Measurements from ENCODE around the gene SLC25A21. TPM values are rescaled to one million over a fixed set of nuclear protein-coding genes. Genes with fewer than 3 reads are reported as not detected.

The SLC25A21 gene
- total RNA-seq, 2 donors from 2014 or later = 1.2 TPM; not detected in 1

DNA sequence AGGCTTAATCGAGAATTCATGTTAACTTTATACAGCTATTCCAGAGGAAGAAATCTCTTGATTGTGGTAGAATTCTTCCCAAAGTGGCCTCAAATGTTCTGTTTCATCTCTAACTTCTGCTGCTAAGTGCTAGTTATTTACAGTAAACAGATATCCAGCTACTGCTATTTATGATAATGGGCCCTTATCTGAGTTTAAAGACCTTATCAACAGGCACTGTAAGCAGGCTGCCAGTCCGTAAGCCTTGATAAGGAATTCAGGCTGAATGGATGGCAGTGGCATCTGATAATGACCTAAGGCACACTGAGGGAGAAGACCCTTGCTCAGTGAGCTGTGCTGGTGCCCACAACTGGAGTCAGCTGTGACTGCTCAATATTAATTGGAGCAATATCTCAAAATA, 451.7 kb downstream of the SLC25A21 start:
- H3K27ac ChIP-seq = no peak overlapping the region
- H3K36me3 ChIP-seq = no peaks in the 10 kb centered on the region
- TF ChIP-seq, protein P1, sequence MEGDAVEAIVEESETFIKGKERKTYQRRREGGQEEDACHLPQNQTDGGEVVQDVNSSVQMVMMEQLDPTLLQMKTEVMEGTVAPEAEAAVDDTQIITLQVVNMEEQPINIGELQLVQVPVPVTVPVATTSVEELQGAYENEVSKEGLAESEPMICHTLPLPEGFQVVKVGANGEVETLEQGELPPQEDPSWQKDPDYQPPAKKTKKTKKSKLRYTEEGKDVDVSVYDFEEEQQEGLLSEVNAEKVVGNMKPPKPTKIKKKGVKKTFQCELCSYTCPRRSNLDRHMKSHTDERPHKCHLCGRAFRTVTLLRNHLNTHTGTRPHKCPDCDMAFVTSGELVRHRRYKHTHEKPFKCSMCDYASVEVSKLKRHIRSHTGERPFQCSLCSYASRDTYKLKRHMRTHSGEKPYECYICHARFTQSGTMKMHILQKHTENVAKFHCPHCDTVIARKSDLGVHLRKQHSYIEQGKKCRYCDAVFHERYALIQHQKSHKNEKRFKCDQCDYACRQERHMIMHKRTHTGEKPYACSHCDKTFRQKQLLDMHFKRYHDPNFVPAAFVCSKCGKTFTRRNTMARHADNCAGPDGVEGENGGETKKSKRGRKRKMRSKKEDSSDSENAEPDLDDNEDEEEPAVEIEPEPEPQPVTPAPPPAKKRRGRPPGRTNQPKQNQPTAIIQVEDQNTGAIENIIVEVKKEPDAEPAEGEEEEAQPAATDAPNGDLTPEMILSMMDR (IDR thresholded peaks at IDR 0.05) = no peak
- H3K4me1 ChIP-seq (ENCODE audit: control insufficient read depth in 1 of 2, low read depth in 2 of 2) = no peaks in the 10 kb centered on the region
- no peaks in the 10 kb centered on the region for H3K9me3 ChIP-seq
- ATAC-seq (ENCODE audit: insufficient number of reproducible peaks, low FRiP score, low read depth) (no peak), DNase-seq (ENCODE audit: low spot score) (no peak)
- H3K4me3 ChIP-seq = no peak overlapping the region
- H3K27me3 ChIP-seq (replicated peaks; ENCODE audit: insufficient read depth) = no peaks in the 10 kb centered on the region

DNA sequence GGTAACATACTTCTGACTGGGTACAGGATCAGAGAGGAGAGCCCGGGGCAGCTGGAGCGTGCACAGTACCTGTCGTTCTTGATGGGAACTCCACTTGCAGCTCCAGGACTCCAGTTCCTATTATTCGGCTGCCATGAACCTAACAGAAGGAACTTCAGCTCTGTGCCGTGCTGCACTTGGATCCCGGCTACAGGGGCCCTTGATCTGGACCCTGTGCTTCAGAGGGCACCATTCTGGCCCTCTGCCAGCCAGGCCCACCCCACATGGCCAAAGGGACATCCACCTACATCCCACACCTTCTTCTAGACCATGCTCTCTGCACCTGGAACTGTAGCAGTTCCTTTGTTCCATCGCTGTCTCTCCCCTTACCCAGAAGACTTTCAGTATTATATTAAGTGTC, 452.6 kb downstream of the SLC25A21 start:
- Histone ChIP-seq H3K4me1 (ENCODE audit: control insufficient read depth in 1 of 2, low read depth in 2 of 2) (no peaks in the 10 kb centered on the region), H3K27me3 (replicated peaks; ENCODE audit: insufficient read depth) (no peaks in the 10 kb centered on the region), H3K36me3 (no peaks in the 10 kb centered on the region), H3K27ac (no peak overlapping the region), H3K4me3 (no peak overlapping the region), H3K9me3 (no peaks in the 10 kb centered on the region)
- ATAC-seq (ENCODE audit: insufficient number of reproducible peaks, low FRiP score, low read depth) = no peak
- TF ChIP-seq, protein P1 (IDR thresholded peaks at IDR 0.05) = no peak
- DNase-seq (ENCODE audit: low spot score) = no peak

DNA sequence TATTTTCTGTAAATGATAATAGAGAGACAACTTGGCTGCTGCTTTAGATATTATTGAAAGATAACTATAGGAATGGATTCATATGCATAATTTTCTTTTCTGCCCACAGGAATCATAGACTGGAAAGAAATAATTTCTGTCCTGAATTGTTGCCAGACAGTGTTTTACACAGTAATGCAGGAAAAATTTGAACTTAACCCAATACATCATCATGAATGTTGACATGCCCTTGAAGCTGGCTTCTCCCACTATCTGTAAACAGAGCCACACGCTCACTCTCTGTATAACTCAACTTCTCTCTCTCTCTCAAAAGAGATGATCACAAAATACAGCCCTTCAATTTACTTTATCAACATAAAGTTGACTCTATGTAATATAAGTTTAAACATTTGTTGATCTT, 454.2 kb downstream of the SLC25A21 start:
- ATAC-seq (ENCODE audit: insufficient number of reproducible peaks, low FRiP score, low read depth) (no peak), DNase-seq (ENCODE audit: low spot score) (no peak)
- TF ChIP-seq, protein P1 (IDR thresholded peaks at IDR 0.05) = no peak
- Histone ChIP-seq H3K27me3 (replicated peaks; ENCODE audit: insufficient read depth) (no peaks in the 10 kb centered on the region), H3K4me3 (no peak overlapping the region), H3K36me3 (no peaks in the 10 kb centered on the region), H3K4me1 (ENCODE audit: control insufficient read depth in 1 of 2, low read depth in 2 of 2) (no peaks in the 10 kb centered on the region), H3K9me3 (no peaks in the 10 kb centered on the region), H3K27ac (no peak overlapping the region)

DNA sequence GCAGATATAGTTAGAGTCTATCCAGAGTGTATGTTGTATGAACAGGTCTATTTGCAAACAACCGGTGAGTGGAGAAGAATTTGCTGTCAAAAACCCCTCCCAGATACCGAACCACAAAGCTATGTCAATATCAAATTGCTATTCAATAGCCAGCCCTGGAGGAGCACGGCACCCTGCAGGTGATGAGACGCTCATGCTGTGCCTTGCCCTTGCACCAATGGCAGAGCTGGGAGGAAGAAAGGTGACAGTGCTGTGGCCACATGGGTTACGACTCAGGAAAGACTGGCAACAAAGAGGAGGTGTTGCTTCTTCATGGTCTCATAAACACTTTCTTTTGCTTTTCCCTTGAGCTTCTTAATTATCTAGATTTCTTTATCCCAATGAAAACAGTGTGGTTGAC, 455.0 kb downstream of the SLC25A21 start:
- DNase-seq (ENCODE audit: low spot score) (no peak), ATAC-seq (ENCODE audit: insufficient number of reproducible peaks, low FRiP score, low read depth) (no peak)
- no peaks in the 10 kb centered on the region for H3K36me3 ChIP-seq
- TF ChIP-seq, protein P1 (IDR thresholded peaks at IDR 0.05) = no peak
- no peaks in the 10 kb centered on the region for H3K4me1 ChIP-seq (ENCODE audit: control insufficient read depth in 1 of 2, low read depth in 2 of 2)
- no peak overlapping the region for H3K4me3 ChIP-seq
- H3K27ac ChIP-seq = no peak overlapping the region
- no peaks in the 10 kb centered on the region for H3K9me3 ChIP-seq
- H3K27me3 ChIP-seq (replicated peaks; ENCODE audit: insufficient read depth) = no peaks in the 10 kb centered on the region

DNA sequence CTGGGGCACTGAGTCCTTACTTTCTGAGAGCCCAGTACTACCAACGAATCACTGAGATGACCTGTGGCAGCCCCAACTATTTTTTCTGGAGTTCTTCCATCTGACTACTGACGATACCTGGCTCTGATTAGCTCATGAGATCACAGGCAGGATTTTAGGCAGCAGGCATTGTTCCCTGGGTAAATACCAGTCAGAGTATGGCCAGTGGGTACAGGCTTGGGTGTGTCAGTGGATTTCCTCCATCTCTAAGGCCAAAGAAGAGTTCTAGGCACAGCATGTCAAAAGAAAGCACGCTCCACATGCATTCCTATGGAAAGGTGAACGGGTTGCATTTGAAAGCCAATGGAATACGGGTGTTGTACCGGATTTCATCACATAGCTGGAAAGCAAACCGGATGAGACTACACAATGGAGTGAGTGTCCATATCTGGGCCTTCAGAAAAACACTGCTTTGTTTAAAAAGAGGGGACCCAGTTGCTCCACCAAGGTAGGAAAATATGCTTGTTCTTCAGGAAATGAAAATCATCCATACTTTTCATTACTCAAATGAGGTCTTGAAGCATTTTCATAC, 455.7 kb downstream of the SLC25A21 start:
- TF ChIP-seq, protein P1 (IDR thresholded peaks at IDR 0.05) = no peak
- Histone ChIP-seq H3K4me1 (ENCODE audit: control insufficient read depth in 1 of 2, low read depth in 2 of 2) (no peaks in the 10 kb centered on the region), H3K4me3 (no peak overlapping the region), H3K27ac (no peak overlapping the region), H3K9me3 (no peaks in the 10 kb centered on the region), H3K36me3 (no peaks in the 10 kb centered on the region), H3K27me3 (replicated peaks; ENCODE audit: insufficient read depth) (no peaks in the 10 kb centered on the region)
- ATAC-seq (ENCODE audit: insufficient number of reproducible peaks, low FRiP score, low read depth) (no peak), DNase-seq (ENCODE audit: low spot score) (no peak)

Measured in thoracic aorta (tissue), 2 donors.